ENCODE data around the gene SEMA6A. TPM values are rescaled to one million over a fixed set of nuclear protein-coding genes. Genes with fewer than 3 reads are reported as not detected.
A peak's percentile ranks its signal among the peaks of the same experiment; 100 is the strongest.

SEMA6A gene
- total RNA-seq, 1 experiment from 2014 or later, result 0.61 TPM

GRCh38 chr5:116498503-116499048 lies 76.0 kb downstream of the SEMA6A start:
- no peak for DNase-seq (ENCODE audit: low read depth in 1 of 2, low spot score in 2 of 2)
- Histone ChIP-seq H3K36me3 (no peaks in the 10 kb centered on the region), H3K9me3 (replicated peaks) (no peaks in the 10 kb centered on the region), H3K4me1 (replicated peaks) (peaks cover 5% of the 10 kb centered on the region; the same call in 1 of the 2 replicates), H3K27me3 (replicated peaks) (no peaks in the 10 kb centered on the region), H3K27ac (no peak overlapping the region), H3K4me3 (no peak overlapping the region)

- Histone ChIP-seq H3K4me3 (no peak overlapping the region), H3K27me3 (replicated peaks) (no peaks in the 10 kb centered on the region), H3K9me3 (replicated peaks) (no peaks in the 10 kb centered on the region), H3K27ac (no peak overlapping the region), H3K4me1 (replicated peaks) (peaks cover 6% of the 10 kb centered on the region; the same call in 1 of the 2 replicates), H3K36me3 (no peaks in the 10 kb centered on the region)
- no peak for DNase-seq (ENCODE audit: low read depth in 1 of 2, low spot score in 2 of 2)
Observed at GRCh38 chr5:116497631-116498030, 77.0 kb downstream of the SEMA6A start.

GRCh38 chr5:116495786-116496357 lies 78.8 kb downstream of the SEMA6A start:
- H3K4me1 ChIP-seq (replicated peaks), result peaks cover 19% of the 10 kb centered on the region
- no peak for DNase-seq (ENCODE audit: low read depth in 1 of 2, low spot score in 2 of 2)
- no peaks in the 10 kb centered on the region for H3K27me3 ChIP-seq (replicated peaks)
- no peak overlapping the region for H3K4me3 ChIP-seq
- H3K27ac ChIP-seq, result no peak overlapping the region
- no peaks in the 10 kb centered on the region for H3K36me3 ChIP-seq
- H3K9me3 ChIP-seq (replicated peaks), result no peaks in the 10 kb centered on the region

- no peak overlapping the region for H3K27ac ChIP-seq
- no peaks in the 10 kb centered on the region for H3K27me3 ChIP-seq (replicated peaks)
- no peak for DNase-seq (ENCODE audit: low read depth in 1 of 2, low spot score in 2 of 2)
- H3K36me3 ChIP-seq, result no peaks in the 10 kb centered on the region
- H3K4me3 ChIP-seq, result no peak overlapping the region
- no peaks in the 10 kb centered on the region for H3K9me3 ChIP-seq (replicated peaks)
- H3K4me1 ChIP-seq (replicated peaks), result peaks cover 19% of the 10 kb centered on the region
Observed at GRCh38 chr5:116494784-116495450, 79.7 kb downstream of the SEMA6A start.

GRCh38 chr5:116492776-116493175 lies 81.8 kb downstream of the SEMA6A start:
- DNase-seq (ENCODE audit: low read depth in 1 of 2, low spot score in 2 of 2), result no peak
- no peak overlapping the region for H3K27ac ChIP-seq
- H3K27me3 ChIP-seq (replicated peaks), result no peaks in the 10 kb centered on the region
- no peak overlapping the region for H3K4me3 ChIP-seq
- H3K36me3 ChIP-seq, result no peaks in the 10 kb centered on the region
- no peaks in the 10 kb centered on the region for H3K9me3 ChIP-seq (replicated peaks)
- peaks cover 28% of the 10 kb centered on the region for H3K4me1 ChIP-seq (replicated peaks)

GRCh38 chr5:116492016-116492623 lies 82.5 kb downstream of the SEMA6A start:
- H3K36me3 ChIP-seq, result no peaks in the 10 kb centered on the region
- H3K27ac ChIP-seq, result no peak overlapping the region
- H3K4me1 ChIP-seq (replicated peaks), result peaks cover 28% of the 10 kb centered on the region
- no peak overlapping the region for H3K4me3 ChIP-seq
- no peaks in the 10 kb centered on the region for H3K27me3 ChIP-seq (replicated peaks)
- peak; percentile 74 to 76 for DNase-seq (ENCODE audit: low read depth in 1 of 2, low spot score in 2 of 2)
- no peaks in the 10 kb centered on the region for H3K9me3 ChIP-seq (replicated peaks)

- DNase-seq (ENCODE audit: low read depth in 1 of 2, low spot score in 2 of 2), result peak in 1 of 2 experiments; percentile 22
- Histone ChIP-seq H3K27me3 (replicated peaks) (no peaks in the 10 kb centered on the region), H3K9me3 (replicated peaks) (no peaks in the 10 kb centered on the region), H3K4me3 (no peak overlapping the region), H3K36me3 (no peaks in the 10 kb centered on the region), H3K27ac (no peak overlapping the region), H3K4me1 (replicated peaks) (peaks cover 23% of the 10 kb centered on the region)
Observed at GRCh38 chr5:116488356-116489041, 86.1 kb downstream of the SEMA6A start.

GRCh38 chr5:116487045-116487444 lies 87.6 kb downstream of the SEMA6A start:
- Histone ChIP-seq H3K9me3 (replicated peaks) (no peaks in the 10 kb centered on the region), H3K4me3 (no peak overlapping the region), H3K27ac (no peak overlapping the region), H3K4me1 (replicated peaks) (peaks cover 16% of the 10 kb centered on the region), H3K36me3 (no peaks in the 10 kb centered on the region), H3K27me3 (replicated peaks) (no peaks in the 10 kb centered on the region)
- DNase-seq (ENCODE audit: low read depth in 1 of 2, low spot score in 2 of 2), result no peak

GRCh38 chr5:116486588-116486987 lies 88.0 kb downstream of the SEMA6A start:
- Histone ChIP-seq H3K27ac (no peak overlapping the region), H3K4me3 (no peak overlapping the region), H3K9me3 (replicated peaks) (no peaks in the 10 kb centered on the region), H3K36me3 (no peaks in the 10 kb centered on the region), H3K27me3 (replicated peaks) (no peaks in the 10 kb centered on the region), H3K4me1 (replicated peaks) (peaks cover 12% of the 10 kb centered on the region)
- no peak for DNase-seq (ENCODE audit: low read depth in 1 of 2, low spot score in 2 of 2)

- H3K27me3 ChIP-seq (replicated peaks), result no peaks in the 10 kb centered on the region
- DNase-seq (ENCODE audit: low read depth in 1 of 2, low spot score in 2 of 2), result no peak
- peaks cover 9% of the 10 kb centered on the region for H3K4me1 ChIP-seq (replicated peaks)
- H3K27ac ChIP-seq, result no peak overlapping the region
- no peak overlapping the region for H3K4me3 ChIP-seq
- H3K36me3 ChIP-seq, result no peaks in the 10 kb centered on the region
- no peaks in the 10 kb centered on the region for H3K9me3 ChIP-seq (replicated peaks)
Observed at GRCh38 chr5:116484645-116485044, 90.0 kb downstream of the SEMA6A start.

- Histone ChIP-seq H3K27me3 (replicated peaks) (no peaks in the 10 kb centered on the region), H3K36me3 (no peaks in the 10 kb centered on the region), H3K9me3 (replicated peaks) (no peaks in the 10 kb centered on the region), H3K27ac (no peak overlapping the region), H3K4me1 (replicated peaks) (no peaks in the 10 kb centered on the region), H3K4me3 (no peak overlapping the region)
- no peak for DNase-seq (ENCODE audit: low read depth in 1 of 2, low spot score in 2 of 2)
Observed at GRCh38 chr5:116482394-116482793, 92.2 kb downstream of the SEMA6A start.

- H3K27me3 ChIP-seq (replicated peaks), result no peaks in the 10 kb centered on the region
- peaks cover 4% of the 10 kb centered on the region for H3K9me3 ChIP-seq (replicated peaks)
- H3K27ac ChIP-seq, result no peak overlapping the region
- no peak for DNase-seq (ENCODE audit: low read depth in 1 of 2, low spot score in 2 of 2)
- no peak overlapping the region for H3K4me3 ChIP-seq
- H3K36me3 ChIP-seq, result no peaks in the 10 kb centered on the region
- H3K4me1 ChIP-seq (replicated peaks), result no peaks in the 10 kb centered on the region
Observed at GRCh38 chr5:116480894-116481510, 93.6 kb downstream of the SEMA6A start.

- H3K9me3 ChIP-seq (replicated peaks), result peaks cover 4% of the 10 kb centered on the region
- no peaks in the 10 kb centered on the region for H3K4me1 ChIP-seq (replicated peaks)
- H3K4me3 ChIP-seq, result no peak overlapping the region
Observed at GRCh38 chr5:116479776-116480675, 94.6 kb downstream of the SEMA6A start.

More at GRCh38 chr5:116479776-116480675, 94.6 kb downstream of the SEMA6A start:
- no peaks in the 10 kb centered on the region for H3K36me3 ChIP-seq
- DNase-seq (ENCODE audit: low read depth in 1 of 2, low spot score in 2 of 2), result no peak
- H3K27ac ChIP-seq, result no peak overlapping the region
- no peaks in the 10 kb centered on the region for H3K27me3 ChIP-seq (replicated peaks)

Measured in SJSA1 (cell line).